Fibroblast of skin of left biceps (primary cell): ENCODE measurements around the gene COX7A1.
"Not testable (repeated sequence)": the region's sequence is repeated elsewhere in the genome, so short reads cannot be mapped to it uniquely, and the experiment has no call there.

Source experiments
- DNase-seq, 2 experiments: peaks; one replicate each; pipeline ENCODE4 v3.0.0-alpha.2; 2013; ENCODE audit warnings: low read depth in 2 of 2

COX7A1 gene

GRCh38 chr19:36141039-36141927, 11.0 kb downstream of the COX7A1 start:
- DNase-seq, result peak; percentile 50 to 53

GRCh38 chr19:36140304-36141038, 11.8 kb downstream of the COX7A1 start:
- no peak for DNase-seq

GRCh38 chr19:36139473-36140303, 12.6 kb downstream of the COX7A1 start, which contains the start of gene CAPNS1:
TSS of gene CAPNS1 (plus strand) at chr19:36140066. CDS start at chr19:36141012, 946 bp downstream.
- DNase-seq, result peak; percentile 80 to 86

- no peak for DNase-seq
Observed at GRCh38 chr19:36139120-36139472, 13.2 kb downstream of the COX7A1 start.

GRCh38 chr19:36136964-36137686, 15.1 kb downstream of the COX7A1 start:
- DNase-seq, result no peak

- DNase-seq, result not testable (repeated sequence)
Observed at GRCh38 chr19:36134867-36135266, 17.4 kb downstream of the COX7A1 start.

GRCh38 chr19:36131221-36131620, 21.0 kb downstream of the COX7A1 start:
- not testable (repeated sequence) for DNase-seq

GRCh38 chr19:36128392-36128736, 23.9 kb downstream of the COX7A1 start:
- DNase-seq, result no peak

- DNase-seq, result no peak
Observed at GRCh38 chr19:36125557-36125956, 26.7 kb downstream of the COX7A1 start.

- DNase-seq, result no peak
Observed at GRCh38 chr19:36121486-36122124, 30.6 kb downstream of the COX7A1 start.

GRCh38 chr19:36120984-36121358, 31.3 kb downstream of the COX7A1 start:
- DNase-seq, result no peak

- DNase-seq, result no peak
Observed at GRCh38 chr19:36120092-36120983, 31.9 kb downstream of the COX7A1 start.

- no peak for DNase-seq
Observed at GRCh38 chr19:36116344-36116637, 36.0 kb downstream of the COX7A1 start.

GRCh38 chr19:36115453-36116343, 36.5 kb downstream of the COX7A1 start, which contains the start of gene TBCB:
TSS of gene TBCB (plus strand) at chr19:36115468. CDS start at chr19:36115561, 93 bp downstream.
- no peak for DNase-seq

GRCh38 chr19:36114721-36115452, 37.4 kb downstream of the COX7A1 start, which contains the start of gene POLR2I:
TSS of gene POLR2I (minus strand) at chr19:36114875. CDS start at chr19:36114856, 19 bp downstream.
- peak; percentile 100 for DNase-seq

GRCh38 chr19:36113894-36114720, 38.1 kb downstream of the COX7A1 start:
- no peak for DNase-seq

- no peak for DNase-seq
Observed at GRCh38 chr19:36113425-36113824, 38.8 kb downstream of the COX7A1 start.
